ENCODE measurements around the gene EYA2.
"Not testable (repeated sequence)": the region's sequence is repeated elsewhere in the genome, so short reads cannot be mapped to it uniquely, and the experiment has no call there.

The EYA2 gene

GRCh38 chr20:47204850-47205122 lies 310.1 kb downstream of the EYA2 start:
- not testable (repeated sequence) for DNase-seq (ENCODE audit: low read depth)

- DNase-seq (ENCODE audit: low read depth) = no peak
Observed at GRCh38 chr20:47205577-47206123, 311.0 kb downstream of the EYA2 start.

- not testable (repeated sequence) for DNase-seq (ENCODE audit: low read depth)
Observed at GRCh38 chr20:47206552-47206951, 311.9 kb downstream of the EYA2 start.

- DNase-seq (ENCODE audit: low read depth) = no peak
Observed at GRCh38 chr20:47206962-47207641, 312.5 kb downstream of the EYA2 start.

- no peak for DNase-seq (ENCODE audit: low read depth)
Observed at GRCh38 chr20:47208534-47209174, 314.0 kb downstream of the EYA2 start.

GRCh38 chr20:47209982-47210381 lies 315.3 kb downstream of the EYA2 start:
- DNase-seq (ENCODE audit: low read depth) = no peak

GRCh38 chr20:47210470-47210869 lies 315.8 kb downstream of the EYA2 start:
- DNase-seq (ENCODE audit: low read depth) = no peak

GRCh38 chr20:47211036-47211435 lies 316.4 kb downstream of the EYA2 start:
- no peak for DNase-seq (ENCODE audit: low read depth)

GRCh38 chr20:47212606-47213207 lies 318.1 kb downstream of the EYA2 start:
- DNase-seq (ENCODE audit: low read depth) = no peak

GRCh38 chr20:47213966-47214365 lies 319.3 kb downstream of the EYA2 start:
- no peak for DNase-seq (ENCODE audit: low read depth)

GRCh38 chr20:47215653-47216397 lies 321.2 kb downstream of the EYA2 start:
- DNase-seq (ENCODE audit: low read depth) = no peak

- no peak for DNase-seq (ENCODE audit: low read depth)
Observed at GRCh38 chr20:47216819-47217410, 322.3 kb downstream of the EYA2 start.

GRCh38 chr20:47217482-47218446 lies 323.1 kb downstream of the EYA2 start:
- no peak for DNase-seq (ENCODE audit: low read depth)

- DNase-seq (ENCODE audit: low read depth) = peak; percentile 46
Observed at GRCh38 chr20:47220161-47220582, 325.5 kb downstream of the EYA2 start.

- no peak for DNase-seq (ENCODE audit: low read depth)
Observed at GRCh38 chr20:47221036-47221625, 326.5 kb downstream of the EYA2 start.

- no peak for DNase-seq (ENCODE audit: low read depth)
Observed at GRCh38 chr20:47222468-47223119, 328.0 kb downstream of the EYA2 start.

- DNase-seq (ENCODE audit: low read depth) = no peak
Observed at GRCh38 chr20:47223896-47224295, 329.3 kb downstream of the EYA2 start.

- DNase-seq (ENCODE audit: low read depth) = no peak
Observed at GRCh38 chr20:47224300-47224791, 329.7 kb downstream of the EYA2 start.

- DNase-seq (ENCODE audit: low read depth) = no peak
Observed at GRCh38 chr20:47224857-47225256, 330.2 kb downstream of the EYA2 start.

GRCh38 chr20:47225458-47225857 lies 330.8 kb downstream of the EYA2 start:
- no peak for DNase-seq (ENCODE audit: low read depth)

Measured in activated T-cell treated with anti-CD3 and anti-CD28 coated beads for 24 hours (primary cell).